ENCODE measurements around the gene SCG5.

The SCG5 gene

GRCh38 chr15:32667321-32667720 is 25.8 kb downstream of the SCG5 start:
- TF ChIP-seq, protein P1, sequence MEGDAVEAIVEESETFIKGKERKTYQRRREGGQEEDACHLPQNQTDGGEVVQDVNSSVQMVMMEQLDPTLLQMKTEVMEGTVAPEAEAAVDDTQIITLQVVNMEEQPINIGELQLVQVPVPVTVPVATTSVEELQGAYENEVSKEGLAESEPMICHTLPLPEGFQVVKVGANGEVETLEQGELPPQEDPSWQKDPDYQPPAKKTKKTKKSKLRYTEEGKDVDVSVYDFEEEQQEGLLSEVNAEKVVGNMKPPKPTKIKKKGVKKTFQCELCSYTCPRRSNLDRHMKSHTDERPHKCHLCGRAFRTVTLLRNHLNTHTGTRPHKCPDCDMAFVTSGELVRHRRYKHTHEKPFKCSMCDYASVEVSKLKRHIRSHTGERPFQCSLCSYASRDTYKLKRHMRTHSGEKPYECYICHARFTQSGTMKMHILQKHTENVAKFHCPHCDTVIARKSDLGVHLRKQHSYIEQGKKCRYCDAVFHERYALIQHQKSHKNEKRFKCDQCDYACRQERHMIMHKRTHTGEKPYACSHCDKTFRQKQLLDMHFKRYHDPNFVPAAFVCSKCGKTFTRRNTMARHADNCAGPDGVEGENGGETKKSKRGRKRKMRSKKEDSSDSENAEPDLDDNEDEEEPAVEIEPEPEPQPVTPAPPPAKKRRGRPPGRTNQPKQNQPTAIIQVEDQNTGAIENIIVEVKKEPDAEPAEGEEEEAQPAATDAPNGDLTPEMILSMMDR (IDR thresholded peaks at IDR 0.05; ENCODE audit: low read depth, low read length), result no peak
- no peak for DNase-seq (ENCODE audit: extremely low read depth, low read depth)

- TF ChIP-seq, protein P1 (IDR thresholded peaks at IDR 0.05; ENCODE audit: low read depth, low read length), result no peak
- no peak for DNase-seq (ENCODE audit: extremely low read depth, low read depth)
Measured at GRCh38 chr15:32668942-32669341, 27.4 kb downstream of the SCG5 start.

DNA sequence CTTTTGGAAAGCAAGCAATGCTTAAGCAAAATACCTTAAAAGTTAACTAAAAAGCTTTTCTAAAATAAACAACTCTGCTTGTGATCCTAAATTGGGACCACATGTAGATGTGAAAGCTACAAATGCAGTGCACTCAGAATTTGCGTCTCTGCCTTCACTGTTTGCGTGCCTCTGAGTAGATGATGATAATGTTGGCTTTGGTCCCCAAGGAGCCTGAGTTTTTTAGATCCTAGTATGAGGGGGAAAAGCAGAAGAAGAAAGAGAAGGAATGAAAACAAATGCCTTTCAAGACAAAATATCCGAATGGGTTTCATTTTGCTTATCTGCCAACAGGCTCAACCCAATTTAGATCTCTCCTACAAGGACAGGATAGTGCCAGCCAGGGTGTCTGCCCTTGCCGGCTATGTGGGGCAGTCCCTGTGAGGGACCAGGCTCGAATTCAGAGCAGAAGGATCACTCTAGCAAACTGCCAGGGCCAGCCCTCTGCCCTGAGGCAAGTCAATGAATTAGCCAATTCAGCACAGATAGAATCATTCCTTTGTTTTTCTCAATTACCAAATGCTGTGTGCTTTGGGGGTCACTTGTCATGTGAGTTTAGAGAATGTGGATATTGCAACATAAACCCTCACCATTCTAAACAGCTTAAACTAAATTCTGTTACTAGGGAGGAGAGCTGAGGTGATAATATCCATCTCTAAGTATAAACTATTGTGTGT is 28.5 kb downstream of the SCG5 start:
- DNase-seq (ENCODE audit: extremely low read depth, low read depth), result peak; percentile 90
- TF ChIP-seq, protein P1 (IDR thresholded peaks at IDR 0.05; ENCODE audit: low read depth, low read length), result no peak

DNA sequence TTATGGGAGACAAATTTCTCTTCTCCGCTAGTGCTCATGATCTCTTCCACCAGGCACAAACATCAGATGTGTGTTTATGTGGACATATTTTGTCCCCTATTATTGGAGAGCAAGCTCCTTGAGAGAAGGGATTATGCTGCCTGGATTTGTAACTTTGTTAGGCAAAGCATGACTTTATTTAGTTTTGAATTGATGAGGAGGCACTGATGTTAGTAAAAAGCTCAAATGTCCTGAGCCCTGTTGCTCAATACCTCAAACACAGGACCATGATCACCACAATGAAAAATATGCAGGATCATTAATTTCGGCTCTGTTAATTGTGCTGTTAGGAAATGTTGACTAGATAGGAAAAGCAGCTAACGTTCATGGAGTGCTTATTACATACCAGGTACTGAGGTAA is 29.1 kb downstream of the SCG5 start:
- no peak for DNase-seq (ENCODE audit: extremely low read depth, low read depth)

DNA sequence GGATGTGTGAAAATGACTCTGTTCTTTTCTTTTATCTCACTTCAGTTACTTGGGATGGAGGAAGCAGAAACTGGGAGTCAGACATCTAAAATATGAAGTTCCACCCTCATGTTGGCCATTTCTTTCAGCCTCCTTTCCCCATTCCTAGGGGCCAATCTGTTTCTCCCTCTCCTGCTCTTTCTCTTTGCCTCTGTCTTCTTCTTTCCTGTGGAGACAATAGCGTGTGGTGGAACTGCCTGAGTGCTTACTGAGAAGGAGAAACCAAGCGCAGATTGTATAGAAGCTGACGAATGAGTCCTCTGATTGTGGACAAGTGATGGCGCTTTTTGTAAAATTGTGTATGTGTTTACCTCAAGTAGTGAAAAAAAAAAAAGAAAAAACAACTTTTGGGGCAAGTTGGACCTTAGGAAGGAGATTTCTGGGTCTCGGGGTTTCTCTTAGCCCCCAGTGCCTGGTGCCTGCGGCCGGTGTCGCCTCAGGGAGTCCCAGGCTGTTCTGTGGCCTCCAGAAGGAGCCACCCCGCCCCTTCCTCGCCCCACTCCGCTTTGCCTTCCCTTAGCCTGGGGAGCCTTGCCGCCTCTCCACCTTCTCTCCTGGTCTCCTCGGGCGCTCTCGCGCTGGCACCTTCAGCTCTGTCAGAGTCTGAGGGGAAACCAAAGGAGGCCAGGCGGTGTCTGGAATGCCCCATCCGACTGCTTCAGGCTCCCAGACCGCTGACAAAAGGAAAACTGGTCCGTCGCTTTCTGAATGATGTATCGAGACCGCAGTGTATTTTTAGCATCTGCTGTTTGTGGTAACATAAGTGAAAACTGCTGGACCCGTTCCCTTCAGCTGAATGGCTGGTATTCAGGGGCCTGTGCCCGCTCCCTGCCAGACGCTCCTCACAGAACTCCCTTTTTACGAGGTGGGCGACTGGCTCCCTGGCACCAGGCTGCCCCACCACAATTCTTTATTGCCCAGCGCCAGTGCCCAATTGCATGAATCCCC is 30.1 kb downstream of the SCG5 start:
- DNase-seq (ENCODE audit: extremely low read depth, low read depth), result no peak
- TF ChIP-seq, protein P1 (IDR thresholded peaks at IDR 0.05; ENCODE audit: low read depth, low read length), result no peak

More for the DNA sequence above, 29.1 kb downstream of the SCG5 start:
- TF ChIP-seq, protein P1 (IDR thresholded peaks at IDR 0.05; ENCODE audit: low read depth, low read length), result no peak

DNA sequence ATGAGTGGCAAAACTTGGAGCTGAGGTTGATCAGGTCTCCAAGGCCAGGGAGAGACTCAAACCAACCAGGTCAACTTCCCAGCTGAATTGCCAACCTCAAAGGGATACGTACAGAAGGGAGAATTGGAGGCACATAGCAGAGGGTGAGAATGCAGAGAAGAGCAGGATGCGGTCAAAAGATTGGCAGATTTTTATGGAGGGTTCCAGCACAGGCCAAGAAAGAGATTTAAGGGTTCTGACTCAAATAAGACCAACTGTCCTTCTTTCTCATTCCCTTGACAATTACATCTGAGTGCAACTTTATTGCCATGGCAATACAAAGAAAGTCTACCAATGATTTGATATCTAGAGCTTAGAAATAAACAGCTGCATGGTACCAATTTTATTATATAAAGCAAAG is 33.2 kb downstream of the SCG5 start:
- DNase-seq (ENCODE audit: extremely low read depth, low read depth), result no peak
- TF ChIP-seq, protein P1 (IDR thresholded peaks at IDR 0.05; ENCODE audit: low read depth, low read length), result no peak

DNA sequence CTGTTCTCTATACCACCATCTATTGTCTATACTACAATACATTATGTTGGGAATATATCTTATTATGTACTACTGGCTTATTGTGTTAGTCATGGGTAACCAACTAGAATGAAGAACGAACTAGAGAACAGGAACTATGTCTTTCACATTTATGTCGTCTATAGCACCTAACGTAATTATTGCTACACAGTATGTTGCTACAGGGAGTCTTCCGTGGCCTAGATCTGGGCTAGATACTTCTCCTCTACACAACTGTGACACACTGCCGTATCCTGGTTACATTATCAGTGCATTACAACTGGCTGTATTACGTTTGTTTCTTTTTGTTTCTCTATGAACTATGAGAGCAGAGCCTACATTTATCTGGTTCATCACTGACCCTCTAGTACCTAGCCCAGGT is 34.0 kb downstream of the SCG5 start:
- no peak for DNase-seq (ENCODE audit: extremely low read depth, low read depth)
- TF ChIP-seq, protein P1 (IDR thresholded peaks at IDR 0.05; ENCODE audit: low read depth, low read length), result no peak
